ENCODE results near the gene SVOPL. TPM values are rescaled to one million over a fixed set of nuclear protein-coding genes. Genes with fewer than 3 reads are reported as not detected.

Gene SVOPL
- total RNA-seq, 2 donors from 2014 or later, result not detected

GRCh38 chr7:138622841-138623240 is 78.3 kb downstream of the SVOPL start:
- ATAC-seq (no peak), DNase-seq (no peak)
- intact Hi-C loops (cut with DNase I), result no loop called here

- intact Hi-C loops (cut with DNase I), result no loop called here
- DNase-seq (no peak), ATAC-seq (no peak)
Measured at GRCh38 chr7:138618933-138619332, 82.2 kb downstream of the SVOPL start.

GRCh38 chr7:138618506-138618905 is 82.7 kb downstream of the SVOPL start:
- intact Hi-C loops (cut with DNase I), result no loop called here
- no peak for DNase-seq
- ATAC-seq, result no peak

GRCh38 chr7:138616085-138616484 is 85.1 kb downstream of the SVOPL start:
- ATAC-seq (no peak), DNase-seq (no peak)
- intact Hi-C loops (cut with DNase I), result no loop called here

GRCh38 chr7:138613630-138614029 is 87.5 kb downstream of the SVOPL start:
- intact Hi-C loops (cut with DNase I), result no loop called here
- no peak for DNase-seq
- ATAC-seq, result no peak

- DNase-seq (no peak), ATAC-seq (no peak)
- intact Hi-C loops (cut with DNase I), result no loop called here
Measured at GRCh38 chr7:138610671-138611170, 90.4 kb downstream of the SVOPL start.

- ATAC-seq, result no peak
- intact Hi-C loops (cut with DNase I), result no loop called here
- no peak for DNase-seq
Measured at GRCh38 chr7:138608275-138608674, 92.9 kb downstream of the SVOPL start.

- ATAC-seq, result no peak
- DNase-seq, result no peak
- intact Hi-C loops (cut with DNase I), result no loop called here
Measured at GRCh38 chr7:138607216-138608126, 93.7 kb downstream of the SVOPL start.

- DNase-seq (no peak), ATAC-seq (no peak)
- intact Hi-C loops (cut with DNase I), result no loop called here
Measured at GRCh38 chr7:138606236-138606635, 94.9 kb downstream of the SVOPL start.

GRCh38 chr7:138603549-138604318 is 97.4 kb downstream of the SVOPL start:
- no peak for DNase-seq
- intact Hi-C loops (cut with DNase I), result no loop called here
- ATAC-seq, result no peak

- intact Hi-C loops (cut with DNase I), result no loop called here
- DNase-seq (no peak), ATAC-seq (no peak)
Measured at GRCh38 chr7:138602451-138602850, 98.7 kb downstream of the SVOPL start.

GRCh38 chr7:138595454-138595853 is 105.7 kb downstream of the SVOPL start:
- DNase-seq (no peak), ATAC-seq (no peak)
- intact Hi-C loops (cut with DNase I), result no loop called here

GRCh38 chr7:138590154-138590553 is 111.0 kb downstream of the SVOPL start:
- DNase-seq, result no peak
- intact Hi-C loops (cut with DNase I), result no loop called here
- ATAC-seq, result no peak

GRCh38 chr7:138588986-138589385 is 112.2 kb downstream of the SVOPL start:
- no peak for DNase-seq
- no peak for ATAC-seq
- intact Hi-C loops (cut with DNase I), result no loop called here

- intact Hi-C loops (cut with DNase I), result no loop called here
- ATAC-seq (no peak), DNase-seq (no peak)
Measured at GRCh38 chr7:138587485-138587884, 113.7 kb downstream of the SVOPL start.

- ATAC-seq, result no peak
- intact Hi-C loops (cut with DNase I), result no loop called here
Measured at GRCh38 chr7:138585283-138585993, 115.7 kb downstream of the SVOPL start.

GRCh38 chr7:138584696-138585095 is 116.5 kb downstream of the SVOPL start:
- DNase-seq (no peak), ATAC-seq (no peak)
- intact Hi-C loops (cut with DNase I), result no loop called here

More at GRCh38 chr7:138585283-138585993, 115.7 kb downstream of the SVOPL start:
- no peak for DNase-seq

GRCh38 chr7:138584283-138584682 is 116.9 kb downstream of the SVOPL start:
- DNase-seq, result no peak
- no peak for ATAC-seq
- intact Hi-C loops (cut with DNase I), result no loop called here

- DNase-seq (no peak), ATAC-seq (no peak)
- intact Hi-C loops (cut with DNase I), result no loop called here
Measured at GRCh38 chr7:138581065-138581464, 120.1 kb downstream of the SVOPL start.

- no peak for DNase-seq
- intact Hi-C loops (cut with DNase I), result no loop called here
- no peak for ATAC-seq
Measured at GRCh38 chr7:138579671-138580070, 121.5 kb downstream of the SVOPL start.

All from left cardiac atrium (tissue), 4 donors.